ENCODE results near the gene TRIM71. TPM values are rescaled to one million over a fixed set of nuclear protein-coding genes. Genes with fewer than 3 reads are reported as not detected.

The TRIM71 gene
- total RNA-seq, 1 experiment from 2014 or later: 376 TPM

GRCh38 chr3:32839714-32840085 is 21.9 kb downstream of the TRIM71 start:
- no peak overlapping the region for H2AFZ ChIP-seq (ENCODE audit: low read length)
- peak overlapping the region; percentile 17 for H3K4me2 ChIP-seq (ENCODE audit: insufficient read depth, insufficient read length, low read length)
- no peaks in the 10 kb centered on the region for H3K79me1 ChIP-seq (ENCODE audit: insufficient read depth, low read depth, low read length, poor library complexity, severe bottlenecking)
- no peak overlapping the region for H4K8ac ChIP-seq (replicated peaks; ENCODE audit: insufficient read length, low read depth, low read length)
- no peak overlapping the region for H2BK20ac ChIP-seq (ENCODE audit: low read depth, low read length, poor library complexity, severe bottlenecking)
- Mint-ChIP-seq H3K4me3 (peak overlapping the region; percentile 45 to 76), H3K27ac (peak overlapping the region; percentile 98 to 99 (median 99)), H3K36me3 (ENCODE audit: insufficient read depth in 1 of 3, low read depth in 3 of 3) (peaks cover 6 to 8% (median 7%) of the 10 kb centered on the region in 3 experiments; a peak in 6 of 7 replicates), H3K4me1 (peaks cover 92% of the 10 kb centered on the region in 2 experiments), H3K9me3 (no peaks in the 10 kb centered on the region; a peak in 1 of 5 replicates), H3K27me3 (ENCODE audit: low read depth) (no peaks in the 10 kb centered on the region; the same call in 1 of the 2 replicates)
- H3K9ac ChIP-seq (ENCODE audit: extremely low read depth, insufficient read length, low read length): no peak overlapping the region
- H3K4ac ChIP-seq (ENCODE audit: low read depth, low read length): no peak overlapping the region
- H4K20me1 ChIP-seq (ENCODE audit: control insufficient read depth, insufficient read depth, insufficient read length): no peaks in the 10 kb centered on the region
- no peak overlapping the region for H2BK120ac ChIP-seq (ENCODE audit: low read depth, low read length, poor library complexity, severe bottlenecking)
- TF ChIP-seq CTCF (conservative IDR thresholded peaks at IDR 0.05): no peak
- H3T11ph ChIP-seq (ENCODE audit: low read length): no peak overlapping the region
- no peak overlapping the region for H2BK5ac ChIP-seq (ENCODE audit: insufficient read length, low read length)
- no peaks in the 10 kb centered on the region for H3K27me3 ChIP-seq (ENCODE audit: insufficient read depth, low read length)
- H2BK12ac ChIP-seq (ENCODE audit: insufficient read length, low read depth, low read length): no peak overlapping the region
- no peak overlapping the region for H4K5ac ChIP-seq (ENCODE audit: insufficient read length, low read depth, low read length)
- peaks cover 7% of the 10 kb centered on the region for H3K23me2 ChIP-seq (ENCODE audit: insufficient read length, low read depth, low read length, poor library complexity, severe bottlenecking)
- H3K18ac ChIP-seq (ENCODE audit: insufficient read length, low read depth, low read length): no peak overlapping the region
- no peak overlapping the region for H2BK15ac ChIP-seq (ENCODE audit: low read depth, low read length)
- DNase-seq: no peak
- peaks cover 81% of the 10 kb centered on the region for H3K79me2 ChIP-seq (ENCODE audit: insufficient read depth, low read length)
- no CpG with 5 or more reads among the region's 4 CpGs for WGBS (ENCODE audit: extremely low coverage, insufficient read length, low lambda C conversion rate)
- H2AK5ac ChIP-seq (ENCODE audit: insufficient read length, low read length): no peak overlapping the region
- no peaks in the 10 kb centered on the region for H3K9me3 ChIP-seq (ENCODE audit: control insufficient read depth, low read depth, low read length)
- H4K91ac ChIP-seq (ENCODE audit: insufficient read length, low read depth, low read length): no peak overlapping the region
- peaks cover 46% of the 10 kb centered on the region for H3K4me1 ChIP-seq (ENCODE audit: insufficient read depth, low read length)
- H3K27ac ChIP-seq (ENCODE audit: insufficient read length, low read depth, low read length): peak overlapping the region; percentile 68
- H3K14ac ChIP-seq (ENCODE audit: insufficient read depth, low read length): no peak overlapping the region
- H3K23ac ChIP-seq (ENCODE audit: insufficient read length, low read depth, low read length): no peak overlapping the region
- no peak overlapping the region for H3K56ac ChIP-seq (ENCODE audit: insufficient read length, low read depth, low read length)
